Muscle of leg (tissue), 11 donors: ENCODE results near the gene BACE2. TPM values are rescaled to one million over a fixed set of nuclear protein-coding genes. Genes with fewer than 3 reads are reported as not detected.

ENCODE experiments used
- DNase-seq: peaks from one replicate; pipeline ENCODE4 v3.0.0; 2013
- H3K27ac ChIP-seq: one replicate; pipeline ENCODE4 v1.5.1; 2013; ENCODE audit warnings: mild to moderate bottlenecking, low read length, control low read depth
- H3K27me3 ChIP-seq: one replicate; pipeline ENCODE4 v1.6.1; 2013; ENCODE audit warnings: low read length; ENCODE audit not compliant: control insufficient read depth, insufficient read depth
- H3K36me3 ChIP-seq: one replicate; pipeline ENCODE4 v1.6.1; 2013; ENCODE audit warnings: low read length; ENCODE audit not compliant: control insufficient read depth, insufficient read depth
- H3K4me1 ChIP-seq: one replicate; pipeline ENCODE4 v1.6.1; 2013; ENCODE audit warnings: low read length; ENCODE audit not compliant: control insufficient read depth, insufficient read depth
- H3K4me3 ChIP-seq: one replicate; pipeline ENCODE4 v1.5.1; 2013; ENCODE audit warnings: low read length, control low read depth
- H3K9me3 ChIP-seq: replicated peaks from 2 replicates; pipeline ENCODE4 v1.6.1; 2013; ENCODE audit warnings: low read depth, low read length; ENCODE audit not compliant: control insufficient read depth
- WGBS: methylation state at CpG from one replicate; pipeline ENCODE4 v1.1.5; 2013; ENCODE audit warnings: missing lambda C conversion rate; ENCODE audit not compliant: insufficient coverage; 5-methylcytosine and 5-hydroxymethylcytosine counted together
- polyA plus RNA-seq, 8 donors: library from polyadenylated mRNA; unstranded; fragments of 120-200 nt; gene quantifications; one replicate each; pipeline versions ENCODE4 v1.2.1 to v1.2.3, GENCODE V29; 2013; ENCODE audit warnings: inconsistent platforms in 1 of 8, low replicate concordance in 1 of 8; ENCODE audit not compliant: insufficient read length in 8 of 8, insufficient read depth in 1 of 8
- total RNA-seq: library from RNA; stranded (reverse); fragments of 120-200 nt; gene quantifications from one replicate; pipeline ENCODE4 v1.2.4, GENCODE V29; 2013

Gene BACE2
- total and polyA plus RNA-seq, 9 donors: 28.6 to 56.1 (median 39.3) TPM

- DNase-seq: no peak
- Histone ChIP-seq H3K4me1 (peaks cover 7% of the 10 kb centered on the region), H3K4me3 (no peak overlapping the region), H3K27me3 (peaks cover 30% of the 10 kb centered on the region), H3K9me3 (no peaks in the 10 kb centered on the region), H3K27ac (no peak overlapping the region), H3K36me3 (no peaks in the 10 kb centered on the region)
- WGBS: 98% methylated on average over 5 of the region's 6 CpGs
These were observed 147.8 kb downstream of the BACE2 start for GRCh38 chr21:41315726-41316125.

- DNase-seq: peak; percentile 11
- H3K4me1 ChIP-seq: peaks cover 7% of the 10 kb centered on the region
- peak within 1 kb of the TSS; percentile 24 for H3K4me3 ChIP-seq
- no peaks in the 10 kb centered on the region for H3K36me3 ChIP-seq
- H3K27ac ChIP-seq: no peak within 1 kb of the TSS
- H3K27me3 ChIP-seq: peaks cover 30% of the 10 kb centered on the region
- 3% methylated on average over 51 of the region's 55 CpGs for WGBS
- H3K9me3 ChIP-seq: no peaks in the 10 kb centered on the region
These were observed 148.5 kb downstream of the BACE2 start, which contains the start of gene FAM3B for GRCh38 chr21:41316200-41317062. FAM3B (plus strand) TSS chr21:41316801; CDS start chr21:41316880, 79 bp downstream.

GRCh38 chr21:41317063-41317392 lies 149.1 kb downstream of the BACE2 start:
- Histone ChIP-seq H3K36me3 (no peaks in the 10 kb centered on the region), H3K9me3 (no peaks in the 10 kb centered on the region), H3K4me1 (peaks cover 7% of the 10 kb centered on the region), H3K4me3 (peak overlapping the region; percentile 24), H3K27ac (no peak overlapping the region), H3K27me3 (peaks cover 31% of the 10 kb centered on the region)
- DNase-seq: no peak
- 3% methylated on average over 4 of the region's 19 CpGs for WGBS

- Histone ChIP-seq H3K27ac (no peak overlapping the region), H3K4me1 (peaks cover 7% of the 10 kb centered on the region), H3K4me3 (no peak overlapping the region), H3K27me3 (peaks cover 35% of the 10 kb centered on the region), H3K9me3 (no peaks in the 10 kb centered on the region), H3K36me3 (no peaks in the 10 kb centered on the region)
- WGBS: 52% methylated on average over 7 of the region's 10 CpGs
- no peak for DNase-seq
These were observed 149.5 kb downstream of the BACE2 start for GRCh38 chr21:41317458-41317857.

- 79% methylated on average over 9 of the region's 9 CpGs for WGBS
- DNase-seq: no peak
- Histone ChIP-seq H3K4me3 (no peak overlapping the region), H3K27me3 (peaks cover 35% of the 10 kb centered on the region), H3K27ac (no peak overlapping the region), H3K36me3 (no peaks in the 10 kb centered on the region), H3K4me1 (peaks cover 7% of the 10 kb centered on the region), H3K9me3 (no peaks in the 10 kb centered on the region)
These were observed 150.3 kb downstream of the BACE2 start for GRCh38 chr21:41318218-41318617.

GRCh38 chr21:41319273-41319672 lies 151.3 kb downstream of the BACE2 start:
- no peak overlapping the region for H3K27ac ChIP-seq
- 76% methylated on average over 4 of the region's 7 CpGs for WGBS
- H3K27me3 ChIP-seq: peaks cover 37% of the 10 kb centered on the region

GRCh38 chr21:41321211-41321907 lies 153.4 kb downstream of the BACE2 start:
- DNase-seq: no peak
- H3K27ac ChIP-seq: no peak overlapping the region
- peaks cover 3% of the 10 kb centered on the region for H3K4me1 ChIP-seq
- H3K36me3 ChIP-seq: no peaks in the 10 kb centered on the region
- WGBS: 89% methylated on average over 6 of the region's 20 CpGs
- H3K27me3 ChIP-seq: peaks cover 26% of the 10 kb centered on the region
- no peak overlapping the region for H3K4me3 ChIP-seq
- H3K9me3 ChIP-seq: no peaks in the 10 kb centered on the region

More at GRCh38 chr21:41319273-41319672, 151.3 kb downstream of the BACE2 start:
- H3K4me1 ChIP-seq: peaks cover 7% of the 10 kb centered on the region
- no peak for DNase-seq
- H3K4me3 ChIP-seq: no peak overlapping the region
- no peaks in the 10 kb centered on the region for H3K36me3 ChIP-seq
- H3K9me3 ChIP-seq: no peaks in the 10 kb centered on the region

GRCh38 chr21:41321908-41322495 lies 154.0 kb downstream of the BACE2 start:
- Histone ChIP-seq H3K36me3 (no peaks in the 10 kb centered on the region), H3K9me3 (no peaks in the 10 kb centered on the region), H3K27me3 (peaks cover 21% of the 10 kb centered on the region), H3K27ac (no peak overlapping the region), H3K4me1 (no peaks in the 10 kb centered on the region), H3K4me3 (no peak overlapping the region)
- DNase-seq: no peak
- 91% methylated on average over 6 of the region's 7 CpGs for WGBS

GRCh38 chr21:41322496-41323382 lies 154.8 kb downstream of the BACE2 start:
- Histone ChIP-seq H3K9me3 (no peaks in the 10 kb centered on the region), H3K36me3 (no peaks in the 10 kb centered on the region), H3K4me3 (no peak overlapping the region), H3K27ac (no peak overlapping the region), H3K4me1 (no peaks in the 10 kb centered on the region), H3K27me3 (peaks cover 14% of the 10 kb centered on the region)
- no peak for DNase-seq
- WGBS: 73% methylated on average over 23 of the region's 23 CpGs
